Testis (tissue), 2 donors: ENCODE data around the gene NCOA4.

Experiments
- POLR2A ChIP-seq: fragments of 450-650 bp; IDR thresholded peaks from one replicate; pipeline ENCODE4 v1.6.1; 2017; ENCODE audit warnings: antibody characterized with exemption, mild to moderate bottlenecking, moderate library complexity
- TF ChIP-seq, protein P1 (sequence below), 3 experiments: fragments of 450-650 bp in 2 of 3; fragments of 200-600 bp in 1 of 3; sonication (generic) in 1 of 3; IDR thresholded peaks; one replicate each; pipeline ENCODE4 v1.5.1; 2016 to 2019; ENCODE audit warnings: antibody characterized with exemption in 3 of 3, mild to moderate bottlenecking in 2 of 3, moderate library complexity in 1 of 3

DNA sequence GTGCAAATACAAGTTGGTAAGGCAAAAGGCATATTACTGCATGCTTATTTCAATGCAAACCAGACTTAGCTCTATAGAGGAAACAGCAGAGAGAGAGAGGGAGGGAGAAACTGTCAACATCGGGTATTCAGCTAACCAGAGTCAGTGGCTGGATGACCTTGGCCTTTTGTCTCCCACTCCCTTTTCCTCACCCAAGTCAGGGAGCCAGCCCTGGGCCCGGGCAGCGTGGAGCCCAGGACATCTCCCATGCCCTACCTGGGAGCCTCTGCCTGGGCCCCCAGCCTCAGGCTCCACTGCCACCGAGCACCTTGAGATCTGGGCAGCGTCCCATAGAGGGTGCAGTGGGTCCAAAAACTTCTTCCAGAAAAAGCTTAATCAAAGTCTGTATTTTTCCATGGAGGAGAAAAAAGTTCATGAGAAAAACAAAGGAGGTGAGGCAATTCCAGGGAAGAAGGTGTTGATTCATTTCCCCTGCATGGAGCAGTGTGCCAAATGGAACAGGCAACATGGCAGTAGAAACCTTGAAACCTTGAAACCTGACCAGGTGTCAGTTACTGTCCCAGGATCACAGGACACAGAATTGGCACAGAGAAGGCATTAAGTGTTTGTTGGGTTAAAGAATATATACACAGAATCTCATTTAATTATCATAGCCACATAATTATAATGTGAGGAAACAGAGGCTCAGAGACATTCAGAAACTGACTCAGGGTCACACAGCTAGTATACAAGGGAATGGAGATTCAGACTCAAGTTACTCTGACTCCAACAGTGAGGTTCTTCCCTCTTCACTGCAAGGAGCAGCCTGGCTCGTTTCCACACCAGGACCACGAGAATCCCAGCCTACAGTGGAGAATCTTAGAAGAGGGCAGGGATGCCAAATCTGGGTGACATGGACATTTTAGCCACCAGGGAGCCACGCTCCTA, 5.8 kb upstream of the NCOA4 start:
- TF ChIP-seq POLR2A: no peak
- TF ChIP-seq, protein P1, sequence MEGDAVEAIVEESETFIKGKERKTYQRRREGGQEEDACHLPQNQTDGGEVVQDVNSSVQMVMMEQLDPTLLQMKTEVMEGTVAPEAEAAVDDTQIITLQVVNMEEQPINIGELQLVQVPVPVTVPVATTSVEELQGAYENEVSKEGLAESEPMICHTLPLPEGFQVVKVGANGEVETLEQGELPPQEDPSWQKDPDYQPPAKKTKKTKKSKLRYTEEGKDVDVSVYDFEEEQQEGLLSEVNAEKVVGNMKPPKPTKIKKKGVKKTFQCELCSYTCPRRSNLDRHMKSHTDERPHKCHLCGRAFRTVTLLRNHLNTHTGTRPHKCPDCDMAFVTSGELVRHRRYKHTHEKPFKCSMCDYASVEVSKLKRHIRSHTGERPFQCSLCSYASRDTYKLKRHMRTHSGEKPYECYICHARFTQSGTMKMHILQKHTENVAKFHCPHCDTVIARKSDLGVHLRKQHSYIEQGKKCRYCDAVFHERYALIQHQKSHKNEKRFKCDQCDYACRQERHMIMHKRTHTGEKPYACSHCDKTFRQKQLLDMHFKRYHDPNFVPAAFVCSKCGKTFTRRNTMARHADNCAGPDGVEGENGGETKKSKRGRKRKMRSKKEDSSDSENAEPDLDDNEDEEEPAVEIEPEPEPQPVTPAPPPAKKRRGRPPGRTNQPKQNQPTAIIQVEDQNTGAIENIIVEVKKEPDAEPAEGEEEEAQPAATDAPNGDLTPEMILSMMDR (IDR thresholded peaks at IDR 0.05): no peak
